ENCODE measurements around the gene CARD10. TPM values are rescaled to one million over a fixed set of nuclear protein-coding genes. Genes with fewer than 3 reads are reported as not detected.

Gene CARD10
- polyA plus RNA-seq, 12 donors, result 9.2 to 26.6 (median 11.4) TPM; not detected in 1

- DNase-seq, result no peak
Observed at GRCh38 chr22:37505989-37506388, 13.2 kb downstream of the CARD10 start.

- DNase-seq, result no peak
Observed at GRCh38 chr22:37505565-37505964, 13.7 kb downstream of the CARD10 start.

- DNase-seq, result no peak
Observed at GRCh38 chr22:37504964-37505363, 14.3 kb downstream of the CARD10 start.

- DNase-seq, result no peak
Observed at GRCh38 chr22:37503850-37504249, 15.4 kb downstream of the CARD10 start.

- DNase-seq, result no peak
Observed at GRCh38 chr22:37503183-37503683, 16.0 kb downstream of the CARD10 start.

GRCh38 chr22:37502342-37503182 lies 16.7 kb downstream of the CARD10 start:
- DNase-seq, result no peak

- DNase-seq, result peak; percentile 66
Observed at GRCh38 chr22:37501610-37502341, 17.4 kb downstream of the CARD10 start.

- no peak for DNase-seq
Observed at GRCh38 chr22:37500745-37501609, 18.2 kb downstream of the CARD10 start.

- DNase-seq, result no peak
Observed at GRCh38 chr22:37499789-37500540, 19.2 kb downstream of the CARD10 start.

GRCh38 chr22:37499027-37499707 lies 20.0 kb downstream of the CARD10 start:
- DNase-seq, result no peak

- DNase-seq, result no peak
Observed at GRCh38 chr22:37498289-37498909, 20.8 kb downstream of the CARD10 start.

GRCh38 chr22:37497062-37497599 lies 22.1 kb downstream of the CARD10 start:
- no peak for DNase-seq

GRCh38 chr22:37496651-37497050 lies 22.6 kb downstream of the CARD10 start:
- no peak for DNase-seq

GRCh38 chr22:37493979-37494378 lies 25.2 kb downstream of the CARD10 start:
- no peak for DNase-seq

- no peak for DNase-seq
Observed at GRCh38 chr22:37492428-37493344, 26.5 kb downstream of the CARD10 start.

GRCh38 chr22:37491559-37492427 lies 27.4 kb downstream of the CARD10 start:
- DNase-seq, result no peak

- no peak for DNase-seq
Observed at GRCh38 chr22:37491106-37491505, 28.1 kb downstream of the CARD10 start.

GRCh38 chr22:37489983-37490382 lies 29.2 kb downstream of the CARD10 start:
- DNase-seq, result no peak
